HG02759 (cell line): ENCODE measurements around the gene CDK5RAP2.

Experiments
- ATAC-seq: cut with Tn5 transposase; IDR thresholded peaks from one replicate; pipeline ENCODE4 v1.9.1; 2021; ENCODE audit warnings: mild to moderate bottlenecking, moderate library complexity; ENCODE audit not compliant: unreplicated experiment

The CDK5RAP2 gene

DNA sequence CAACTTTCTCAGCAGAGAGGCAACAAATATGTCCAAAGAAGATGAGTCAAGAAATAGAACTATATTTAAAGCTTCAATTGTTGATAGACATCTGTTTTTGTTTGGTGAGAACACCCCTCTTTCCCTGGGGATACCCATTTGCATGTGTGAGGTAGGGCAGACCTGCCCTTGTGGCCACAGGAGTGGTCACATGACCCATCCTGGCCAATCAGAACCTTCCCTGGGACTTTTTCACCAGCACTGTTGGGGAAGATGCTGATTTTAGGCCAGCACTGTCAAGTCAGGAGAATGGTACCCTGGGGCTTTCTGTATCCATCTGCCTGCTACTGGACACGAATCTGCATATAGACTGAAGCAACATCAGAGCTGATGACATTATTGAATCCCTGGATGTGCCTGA lies 211.2 kb downstream of the CDK5RAP2 start:
- no peak for ATAC-seq

- no peak for ATAC-seq
Observed at GRCh38 chr9:120366644-120367019, 213.3 kb downstream of the CDK5RAP2 start.

GRCh38 chr9:120365386-120365785 lies 214.6 kb downstream of the CDK5RAP2 start:
- no peak for ATAC-seq

DNA sequence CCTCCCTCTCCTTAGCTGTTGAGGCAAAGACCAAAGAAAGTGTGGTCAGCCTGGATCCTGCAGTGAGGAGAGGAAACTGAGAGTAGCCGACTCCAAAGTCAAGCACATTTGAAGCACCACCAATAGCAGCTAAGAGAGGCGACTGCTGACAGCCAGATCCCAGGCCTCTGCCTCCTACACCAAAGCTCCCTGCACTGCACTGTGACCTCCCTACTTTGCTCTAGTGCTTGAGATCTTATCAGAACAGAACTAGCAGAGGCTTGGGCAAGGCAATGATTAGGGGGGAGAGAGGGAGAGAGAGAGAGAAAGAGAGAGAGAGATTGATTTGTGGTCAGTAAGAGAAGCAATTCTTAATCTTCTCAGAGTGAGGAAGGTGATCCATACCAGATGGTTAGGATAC lies 216.3 kb downstream of the CDK5RAP2 start:
- no peak for ATAC-seq

DNA sequence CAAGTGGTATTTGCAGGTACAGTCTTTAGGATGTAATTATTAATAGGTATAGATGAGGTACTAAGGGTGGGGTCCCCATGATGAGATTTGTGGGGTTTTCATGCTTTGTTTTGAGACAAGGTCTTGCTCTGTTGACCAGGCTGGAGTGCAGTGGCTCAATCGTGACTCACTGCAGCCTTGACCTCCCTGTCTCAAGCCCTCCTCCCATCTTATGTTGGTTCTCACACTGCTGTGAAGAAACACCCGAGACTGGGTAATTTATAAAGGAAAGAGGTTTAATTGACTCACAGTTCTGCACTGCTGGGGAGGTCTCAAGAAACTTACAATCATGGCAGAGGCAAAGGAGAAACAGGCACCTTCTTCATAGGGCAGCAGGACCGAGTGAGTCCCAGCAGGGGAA lies 217.5 kb downstream of the CDK5RAP2 start:
- ATAC-seq, result no peak

GRCh38 chr9:120361551-120361950 lies 218.4 kb downstream of the CDK5RAP2 start:
- no peak for ATAC-seq

DNA sequence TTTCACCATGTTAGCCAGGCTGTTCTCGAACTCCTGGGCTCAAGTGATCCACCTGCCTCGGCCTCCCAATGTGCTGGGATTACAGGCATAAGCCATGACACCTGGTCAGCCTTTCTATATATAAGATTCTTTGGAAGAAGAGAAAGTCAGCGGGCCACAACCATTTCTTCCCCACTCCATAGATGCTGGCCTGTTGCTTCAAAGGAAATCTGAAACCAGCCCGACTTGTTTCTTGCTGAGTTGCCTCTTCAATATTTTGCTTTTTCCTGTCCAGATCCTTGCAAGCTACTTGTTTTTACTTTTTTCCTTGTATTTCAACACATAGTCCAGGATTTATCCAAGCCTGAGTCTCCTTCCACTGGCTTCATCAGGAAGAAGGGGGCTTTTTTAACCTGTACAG lies 219.5 kb downstream of the CDK5RAP2 start:
- ATAC-seq, result no peak

GRCh38 chr9:120360046-120360445 lies 219.9 kb downstream of the CDK5RAP2 start:
- no peak for ATAC-seq

DNA sequence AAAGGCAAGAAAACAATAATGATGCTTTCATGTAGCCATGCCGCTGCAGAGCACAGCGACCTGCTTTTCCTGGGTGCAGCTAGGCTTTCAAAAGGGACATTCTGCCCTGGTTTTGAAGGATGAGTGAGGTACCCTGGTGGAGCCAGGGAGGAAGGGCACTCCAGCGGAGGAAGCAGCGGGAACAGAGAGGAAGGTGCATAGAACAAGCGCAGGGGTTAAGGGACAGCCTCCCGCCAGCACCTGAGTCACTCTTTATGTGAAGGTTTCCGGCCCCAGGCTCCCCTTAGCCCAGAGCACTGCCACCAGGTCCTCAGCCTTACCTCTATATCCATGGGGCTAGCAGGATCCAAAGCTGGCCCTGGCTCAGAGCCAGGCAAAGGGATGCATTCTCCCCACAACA lies 221.1 kb downstream of the CDK5RAP2 start:
- ATAC-seq, result no peak

DNA sequence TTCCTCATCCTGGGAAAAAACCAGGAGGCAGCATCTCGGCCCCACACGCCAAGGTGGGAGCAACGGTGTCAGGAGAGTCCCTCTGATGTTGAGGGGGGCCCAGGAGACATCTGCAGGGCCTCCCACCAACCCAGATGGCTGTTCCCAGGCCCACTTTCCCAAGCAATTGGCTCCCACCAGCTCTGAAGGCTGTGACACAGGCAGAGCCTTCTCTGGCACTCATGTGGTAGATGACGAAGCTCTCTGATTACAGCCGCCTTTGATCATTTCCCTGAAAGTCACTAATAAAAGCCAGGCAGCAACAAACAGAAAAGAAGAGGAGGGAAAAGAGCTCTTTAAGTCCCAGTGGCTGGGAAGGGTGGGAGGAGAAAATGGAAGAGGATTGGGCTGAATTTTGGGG lies 226.5 kb downstream of the CDK5RAP2 start:
- no peak for ATAC-seq

DNA sequence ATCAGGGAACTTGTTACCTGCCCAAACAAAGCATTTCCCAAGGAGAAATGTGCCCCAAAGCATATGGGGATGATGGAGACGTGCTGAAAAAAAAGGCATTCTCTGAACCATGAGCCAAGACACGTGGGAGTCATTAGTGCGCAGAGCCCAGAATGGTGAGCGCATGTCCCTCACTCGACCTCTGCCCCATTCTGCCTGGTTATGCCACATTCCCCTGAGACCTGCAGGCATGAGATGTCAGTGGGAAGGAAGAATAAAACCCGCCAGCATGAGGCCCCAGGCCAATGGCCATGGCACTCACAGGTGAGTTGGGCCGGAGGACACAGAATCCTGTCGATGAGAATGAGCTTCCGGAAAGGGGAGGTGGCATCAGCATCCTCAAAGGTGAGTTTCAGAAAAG lies 228.9 kb downstream of the CDK5RAP2 start:
- no peak for ATAC-seq

DNA sequence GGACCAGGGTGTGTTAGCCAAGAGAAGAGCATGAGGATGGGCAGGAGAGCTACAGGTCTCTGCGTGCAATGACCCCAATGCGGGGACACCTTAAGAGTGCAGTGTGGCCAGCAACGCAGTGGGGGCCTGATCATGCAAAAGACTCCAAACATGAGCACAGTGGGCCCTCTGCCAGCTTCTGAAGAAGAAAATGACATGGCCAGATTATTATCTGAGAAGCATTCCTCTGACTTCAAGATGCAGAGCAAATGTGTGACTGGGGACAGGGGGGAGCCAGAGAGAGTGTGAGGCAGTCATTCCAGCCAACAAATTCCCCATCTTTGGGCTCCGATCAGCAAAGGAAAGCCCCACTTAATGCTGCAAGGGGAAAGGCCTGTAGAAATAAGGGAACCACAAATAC lies 229.4 kb downstream of the CDK5RAP2 start:
- no peak for ATAC-seq

DNA sequence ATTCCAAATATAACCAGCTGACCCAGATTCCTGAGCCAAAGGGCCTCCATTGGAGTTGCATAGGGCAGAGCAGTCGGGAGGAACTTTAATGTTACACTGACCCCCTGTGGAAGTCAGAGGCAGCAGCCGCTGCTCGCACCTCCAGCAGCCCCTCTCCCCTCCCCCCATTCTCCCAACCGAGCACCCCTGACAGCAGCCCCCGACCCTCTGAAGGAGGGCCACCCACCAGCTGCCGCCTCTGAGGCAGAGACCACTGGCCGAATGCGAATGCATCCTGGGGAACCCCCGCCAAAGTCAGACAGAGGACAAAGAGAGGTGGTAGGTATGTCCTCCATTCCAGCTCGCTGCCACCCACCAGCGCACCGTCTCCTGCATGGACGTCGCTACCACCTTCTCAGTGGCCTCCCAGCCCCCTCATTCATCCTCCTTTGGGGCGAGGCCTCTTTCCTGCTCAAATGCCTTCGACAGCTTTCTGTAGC lies 231.0 kb downstream of the CDK5RAP2 start:
- ATAC-seq, result no peak

DNA sequence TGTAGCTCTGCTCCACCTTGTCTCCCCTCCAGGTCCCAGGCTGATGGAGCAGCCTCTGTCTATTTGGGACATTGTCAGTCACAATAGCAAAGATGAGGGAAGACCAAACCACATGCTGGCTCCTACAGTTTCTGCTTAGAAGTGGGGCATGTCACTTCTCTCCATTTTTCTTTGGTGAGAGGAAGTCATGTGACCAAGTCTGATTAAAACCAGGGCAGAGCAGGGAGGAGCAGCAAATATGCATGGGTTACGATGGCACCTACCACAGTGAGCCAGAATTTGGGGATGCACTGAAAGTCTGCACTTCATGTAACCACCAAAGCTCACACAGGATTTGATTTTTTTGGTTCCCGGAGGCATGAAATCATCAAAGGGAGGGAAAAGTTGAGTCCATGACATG lies 234.6 kb downstream of the CDK5RAP2 start:
- no peak for ATAC-seq

- no peak for ATAC-seq
Observed at GRCh38 chr9:120344230-120344629, 235.7 kb downstream of the CDK5RAP2 start.

DNA sequence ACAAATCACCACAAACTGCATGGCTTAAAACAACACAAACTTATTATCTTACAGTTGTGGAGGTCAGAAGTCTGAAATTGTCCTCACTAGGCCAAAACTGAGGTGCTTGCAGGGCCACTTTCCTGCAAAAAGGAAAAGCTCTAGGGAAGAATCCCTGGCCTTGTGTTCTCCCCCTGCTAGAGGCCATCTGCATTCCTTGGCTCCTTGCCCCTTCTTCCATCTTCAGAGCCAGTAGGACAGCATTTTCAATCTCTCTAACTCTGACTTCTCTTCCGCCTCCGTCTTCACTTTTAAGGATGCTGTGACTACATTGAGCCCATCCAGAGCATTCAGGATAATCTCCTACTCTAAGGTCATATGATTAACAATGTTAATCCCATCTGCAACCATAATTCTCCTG lies 236.6 kb downstream of the CDK5RAP2 start:
- no peak for ATAC-seq
